Thymus (tissue), 11 donors: ENCODE measurements around the gene ZNF41. TPM values are rescaled to one million over a fixed set of nuclear protein-coding genes. Genes with fewer than 3 reads are reported as not detected.

ENCODE experiments used
- DNase-seq, 9 donors: peaks; one replicate each; pipeline ENCODE4 v3.0.0-alpha.2; 2013; ENCODE audit warnings: low spot score in 9 of 9, low read depth in 6 of 9, missing footprints in 1 of 9
- H3K27ac ChIP-seq, 2 donors: one replicate each; pipeline ENCODE4 v1.5.1; 2013; ENCODE audit warnings: control low read depth in 1 of 2, low read depth in 1 of 2, low read length in 1 of 2, mild to moderate bottlenecking in 1 of 2, moderate library complexity in 1 of 2
- H3K27me3 ChIP-seq, 2 donors: one replicate each; pipeline ENCODE4 v1.5.1; 2013; ENCODE audit warnings: low read length in 1 of 2; ENCODE audit not compliant: control insufficient read depth in 2 of 2, insufficient read depth in 1 of 2
- H3K36me3 ChIP-seq, 2 donors: one replicate each; pipeline ENCODE4 v1.5.1; 2013; ENCODE audit warnings: low read length in 1 of 2, mild to moderate bottlenecking in 1 of 2, moderate library complexity in 1 of 2; ENCODE audit not compliant: control insufficient read depth in 2 of 2, insufficient read depth in 2 of 2
- H3K4me1 ChIP-seq, 2 donors: one replicate each; pipeline ENCODE4 v1.5.1; 2013; ENCODE audit warnings: low read length in 2 of 2; ENCODE audit not compliant: control insufficient read depth in 2 of 2, insufficient read depth in 2 of 2
- H3K4me3 ChIP-seq, 2 donors: one replicate each; pipeline ENCODE4 v1.5.1; 2013; ENCODE audit warnings: low read length in 2 of 2, control low read depth in 1 of 2, mild to moderate bottlenecking in 1 of 2
- H3K9me3 ChIP-seq, 2 donors: one replicate each; pipeline ENCODE4 v1.5.1; 2013; ENCODE audit warnings: low read length in 1 of 2, mild to moderate bottlenecking in 1 of 2; ENCODE audit not compliant: control insufficient read depth in 2 of 2, insufficient read depth in 1 of 2
- WGBS: extraction: QIAGEN DNeasy Blood & Tissue Kit; methylation state at CpG from one replicate; pipeline ENCODE4 v1.1.7; 2013; 5-methylcytosine and 5-hydroxymethylcytosine counted together
- polyA plus RNA-seq: library from polyadenylated mRNA; stranded (reverse); fragments of 200-250 nt; gene quantifications from one replicate; pipeline ENCODE4 v1.2.3, GENCODE V29; 2013
- total RNA-seq: library from RNA; stranded (reverse); fragments of 120-200 nt; gene quantifications from one replicate; pipeline ENCODE4 v1.2.4, GENCODE V29; 2013
- donor health status: healthy.

The ZNF41 gene
- total and polyA plus RNA-seq, 2 donors, result 4.6 to 9.3 TPM

- no peak for DNase-seq
- H3K4me3 ChIP-seq, result no peak overlapping the region
- H3K27me3 ChIP-seq, result no peaks in the 10 kb centered on the region
- no peaks in the 10 kb centered on the region for H3K4me1 ChIP-seq
- H3K36me3 ChIP-seq, result peaks cover 13 to 22% of the 10 kb centered on the region in 2 donors
- H3K9me3 ChIP-seq, result peaks cover 1 to 8% of the 10 kb centered on the region in 2 donors
- H3K27ac ChIP-seq, result no peak overlapping the region
- 99% methylated on average over 2 of the region's 2 CpGs for WGBS
Measured at GRCh38 chrX:47446971-47447370, 36.1 kb downstream of the ZNF41 start.

- H3K4me3 ChIP-seq, result no peak overlapping the region
- H3K4me1 ChIP-seq, result no peaks in the 10 kb centered on the region
- H3K9me3 ChIP-seq, result peaks cover 1 to 8% of the 10 kb centered on the region in 2 donors
- 95% methylated on average over 2 of the region's 2 CpGs for WGBS
- no peak for DNase-seq
- no peak overlapping the region for H3K27ac ChIP-seq
- no peaks in the 10 kb centered on the region for H3K27me3 ChIP-seq
- H3K36me3 ChIP-seq, result peaks cover 11 to 20% of the 10 kb centered on the region in 2 donors
Measured at GRCh38 chrX:47446431-47446830, 36.6 kb downstream of the ZNF41 start.

- Histone ChIP-seq H3K4me3 (no peak overlapping the region), H3K27ac (no peak overlapping the region), H3K27me3 (no peaks in the 10 kb centered on the region), H3K36me3 (no peaks in the 10 kb centered on the region), H3K4me1 (no peaks in the 10 kb centered on the region), H3K9me3 (peaks cover 0 to 8% of the 10 kb centered on the region in 2 donors)
- WGBS, result 95% methylated on average over 5 of the region's 5 CpGs
- no peak for DNase-seq
Measured at GRCh38 chrX:47430925-47431324, 52.1 kb downstream of the ZNF41 start.

GRCh38 chrX:47422444-47422843 is 60.6 kb downstream of the ZNF41 start:
- H3K27me3 ChIP-seq, result no peaks in the 10 kb centered on the region
- H3K9me3 ChIP-seq, result no peaks in the 10 kb centered on the region
- H3K27ac ChIP-seq, result no peak overlapping the region
- DNase-seq, result no peak
- 97% methylated on average over 2 of the region's 2 CpGs for WGBS
- no peak overlapping the region for H3K4me3 ChIP-seq
- H3K4me1 ChIP-seq, result no peaks in the 10 kb centered on the region
- H3K36me3 ChIP-seq, result no peaks in the 10 kb centered on the region

GRCh38 chrX:47420962-47421361 is 62.1 kb downstream of the ZNF41 start:
- Histone ChIP-seq H3K9me3 (peaks cover 0 to 4% of the 10 kb centered on the region in 2 donors), H3K4me1 (no peaks in the 10 kb centered on the region), H3K4me3 (no peak overlapping the region), H3K27ac (no peak overlapping the region), H3K27me3 (no peaks in the 10 kb centered on the region), H3K36me3 (no peaks in the 10 kb centered on the region)
- WGBS, result 87% methylated on average over 5 of the region's 5 CpGs
- no peak for DNase-seq

GRCh38 chrX:47420265-47420664 is 62.8 kb downstream of the ZNF41 start:
- Histone ChIP-seq H3K27me3 (no peaks in the 10 kb centered on the region), H3K36me3 (no peaks in the 10 kb centered on the region), H3K4me1 (no peaks in the 10 kb centered on the region), H3K9me3 (peaks cover 0 to 4% of the 10 kb centered on the region in 2 donors), H3K27ac (no peak overlapping the region), H3K4me3 (no peak overlapping the region)
- no peak for DNase-seq
- WGBS, result 87% methylated on average over 4 of the region's 4 CpGs

- no peak for DNase-seq
- Histone ChIP-seq H3K4me1 (no peaks in the 10 kb centered on the region), H3K27me3 (no peaks in the 10 kb centered on the region), H3K36me3 (no peaks in the 10 kb centered on the region), H3K4me3 (no peak overlapping the region), H3K27ac (no peak overlapping the region), H3K9me3 (peaks cover 0 to 28% of the 10 kb centered on the region in 2 donors)
- 97% methylated on average over 8 of the region's 8 CpGs for WGBS
Measured at GRCh38 chrX:47413179-47413594, 69.8 kb downstream of the ZNF41 start.

Other genes starting within 250 kb of the ZNF41 start
- 0.57 TPM for gene ZNF157, start 112.6 kb downstream of the ZNF41 start, total RNA-seq
- gene ZNF157, start 112.6 kb downstream of the ZNF41 start, polyA plus RNA-seq, result 0.30 TPM
- 24.3 TPM for gene ARAF, start 78.0 kb upstream of the ZNF41 start, total RNA-seq
- 84.9 TPM for gene ARAF, start 78.0 kb upstream of the ZNF41 start, polyA plus RNA-seq
- gene TIMP1, start 99.2 kb upstream of the ZNF41 start, total RNA-seq, result 45.3 TPM
- gene TIMP1, start 99.2 kb upstream of the ZNF41 start, polyA plus RNA-seq, result 344 TPM
- 0.52 TPM for gene SYN1, start 136.6 kb upstream of the ZNF41 start, total RNA-seq
- 4.0 TPM for gene SYN1, start 136.6 kb upstream of the ZNF41 start, polyA plus RNA-seq
- gene CFP, start 146.7 kb upstream of the ZNF41 start, total RNA-seq, result 19.8 TPM
- gene CFP, start 146.7 kb upstream of the ZNF41 start, polyA plus RNA-seq, result 27.8 TPM
- gene ELK1, start 167.3 kb upstream of the ZNF41 start, total RNA-seq, result 10.8 TPM
- 21.7 TPM for gene ELK1, start 167.3 kb upstream of the ZNF41 start, polyA plus RNA-seq
- 199 TPM for gene UXT, start 176.0 kb upstream of the ZNF41 start, total RNA-seq
- 242 TPM for gene UXT, start 176.0 kb upstream of the ZNF41 start, polyA plus RNA-seq